NCI-H69 (cell line): ENCODE data around the gene SELENON.
A peak's percentile ranks its signal among the peaks of the same experiment; 100 is the strongest.

Experiments used
- DNase-seq: peaks from one replicate; lab custom pipeline; 2025; lab: John Stamatoyannopoulos, UW

The SELENON gene

DNA sequence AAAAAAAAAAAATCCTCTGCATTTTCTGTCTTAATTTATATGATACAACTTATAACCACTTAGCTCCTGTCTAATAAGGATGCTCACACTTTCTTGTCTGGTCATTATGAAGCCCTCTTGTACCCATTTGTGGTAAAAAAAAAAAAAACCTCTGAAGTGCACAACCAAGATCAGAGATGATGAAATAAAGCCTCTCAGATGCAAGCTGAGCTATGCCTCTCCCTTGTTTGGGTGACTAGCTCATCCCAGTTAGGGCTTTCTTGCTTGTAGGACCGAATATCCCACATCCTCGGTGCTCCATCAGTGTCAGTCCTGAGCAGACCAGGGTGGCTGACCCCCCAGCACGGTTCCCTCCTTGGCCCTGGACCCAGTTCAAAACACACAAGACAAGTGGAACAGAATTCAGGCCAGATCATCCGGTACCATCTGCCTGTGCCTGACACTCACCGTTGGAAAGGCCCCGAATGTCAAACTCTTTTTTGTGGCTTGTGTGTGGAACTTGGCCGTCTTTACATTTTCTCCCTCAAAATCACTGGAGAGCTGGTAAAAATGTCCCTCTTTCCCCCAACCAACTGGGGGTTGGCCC, 6.3 kb upstream of the SELENON start:
- DNase-seq, result no peak

DNA sequence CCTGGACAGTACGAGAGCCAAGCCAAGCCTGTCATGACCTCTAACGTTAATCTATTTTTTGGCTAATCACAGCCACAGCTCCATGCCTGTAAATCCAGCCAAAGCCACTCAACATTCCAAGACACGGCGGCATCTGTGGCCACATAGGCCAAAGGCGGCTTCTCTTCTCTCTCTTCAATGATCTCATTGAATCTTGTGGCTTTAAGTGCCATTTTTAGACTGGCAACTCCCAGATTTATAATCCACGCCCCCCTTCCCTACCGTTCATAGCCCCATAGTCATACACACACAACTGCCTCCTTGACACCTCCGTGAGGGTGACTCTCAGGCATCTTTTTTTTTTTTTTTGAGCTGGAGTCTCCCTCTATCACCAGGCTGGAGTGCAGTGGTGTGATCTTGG, 5.7 kb upstream of the SELENON start:
- DNase-seq, result no peak

DNA sequence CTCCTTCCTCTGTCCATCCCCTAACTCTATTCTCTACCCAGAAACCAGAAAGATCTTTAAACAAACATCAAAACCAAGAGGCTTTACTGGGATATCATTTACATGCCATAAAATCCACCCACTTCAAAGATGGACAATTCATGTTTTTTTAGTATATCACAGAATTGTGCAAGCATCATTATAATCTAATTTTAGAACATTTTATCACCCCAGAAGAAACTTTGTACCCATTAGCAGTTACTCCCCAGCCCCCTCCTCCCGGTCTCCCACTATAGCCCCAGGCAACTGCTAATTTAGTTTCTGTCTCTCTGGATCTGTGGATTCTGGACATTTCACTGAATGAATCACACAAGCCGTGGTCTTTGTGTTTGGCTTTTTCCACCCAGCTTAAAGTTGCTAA, 4.8 kb upstream of the SELENON start:
- DNase-seq, result peak; percentile 5

DNA sequence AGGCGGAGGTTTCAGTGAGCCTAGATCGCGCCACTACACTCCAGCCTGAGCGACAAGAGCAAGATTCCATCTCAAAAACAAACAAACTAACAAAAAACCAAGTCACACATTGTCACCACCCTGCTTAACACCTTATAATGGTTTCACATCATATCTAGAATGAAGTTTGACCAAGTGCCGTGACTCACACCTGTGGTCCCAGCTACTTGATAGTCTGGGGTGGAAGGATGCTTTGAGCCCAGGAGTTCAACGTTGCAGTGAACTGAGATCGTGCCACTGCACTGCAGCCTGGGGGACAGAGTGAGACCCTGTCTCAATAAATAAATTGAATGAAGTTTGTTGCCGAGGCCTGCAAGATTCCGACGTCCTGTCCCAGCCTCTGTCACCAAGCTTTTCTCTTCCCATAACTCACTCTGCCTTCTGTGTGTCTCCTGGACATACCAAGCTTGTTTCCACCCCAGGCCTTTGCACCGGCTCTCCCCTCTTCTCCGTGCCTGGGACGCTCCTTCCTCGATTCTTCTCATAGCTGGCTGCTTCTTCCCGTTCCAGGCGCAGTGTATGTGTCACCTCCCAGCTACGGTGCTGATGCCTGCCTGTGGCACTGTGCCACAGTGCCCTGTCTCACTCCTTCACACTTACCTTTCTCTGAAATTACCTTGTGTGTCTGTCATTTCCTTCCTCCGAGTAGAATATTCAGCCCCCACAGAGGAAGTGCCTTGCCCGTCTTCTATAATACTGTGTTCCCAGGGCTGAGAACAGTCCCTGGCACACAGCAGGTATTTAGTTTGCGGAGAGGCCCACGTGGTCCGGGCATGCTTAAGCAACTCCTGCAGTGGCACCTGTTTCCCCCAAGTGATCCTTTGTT, 3.8 kb upstream of the SELENON start:
- peak; percentile 89 for DNase-seq

DNA sequence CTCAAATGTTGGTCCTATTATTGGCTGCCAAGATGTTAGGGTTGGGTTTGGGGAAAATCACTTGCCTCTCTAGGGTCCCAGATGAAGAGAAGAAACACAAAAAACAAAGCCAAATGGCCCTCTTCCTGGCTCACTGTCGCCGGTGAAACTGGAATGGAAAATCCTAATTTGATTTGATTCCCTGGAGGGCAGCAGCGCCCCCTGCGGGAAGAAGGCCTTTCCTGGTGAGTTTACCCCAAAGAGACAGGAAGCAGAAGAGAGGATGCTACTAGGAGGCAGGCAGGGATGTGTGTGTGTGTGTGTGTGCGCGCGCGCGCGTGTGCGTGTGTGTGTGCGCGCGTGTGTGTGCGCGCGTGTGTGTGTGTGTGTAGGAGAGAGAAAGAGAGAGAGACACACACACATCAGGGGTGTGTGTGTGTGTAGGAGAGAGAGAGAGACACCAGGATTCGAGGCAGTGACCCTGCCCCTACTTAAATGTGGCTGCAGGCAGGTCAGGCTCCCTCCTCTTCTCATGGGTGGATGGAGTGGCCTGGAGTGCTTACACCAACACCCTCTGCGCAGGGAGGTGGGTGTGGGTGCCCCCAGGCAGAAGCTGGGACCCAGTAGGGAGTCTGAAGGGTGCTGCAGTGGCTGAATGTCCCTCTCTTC, 3.1 kb upstream of the SELENON start:
- peak; percentile 89 for DNase-seq

DNA sequence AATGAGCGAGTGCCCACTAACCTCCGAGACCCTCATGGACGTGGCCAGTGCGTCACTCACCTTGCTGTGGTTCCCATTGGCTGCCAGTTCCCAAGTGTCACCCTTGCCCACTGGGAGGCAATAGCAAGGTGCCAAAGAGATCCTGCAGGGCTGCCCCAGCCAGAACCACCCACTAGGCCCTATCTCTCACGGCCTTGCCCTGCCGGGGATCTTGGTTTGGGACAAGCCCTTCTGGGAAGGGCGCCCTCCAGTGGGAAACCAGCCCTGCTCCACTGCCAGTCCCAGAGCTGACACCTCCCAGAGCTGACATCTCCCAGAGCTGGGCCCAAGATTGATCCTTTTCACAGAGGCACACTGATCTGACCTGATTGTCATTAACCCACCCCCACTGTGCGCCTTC, 2.1 kb upstream of the SELENON start:
- DNase-seq, result peak; percentile 33

DNA sequence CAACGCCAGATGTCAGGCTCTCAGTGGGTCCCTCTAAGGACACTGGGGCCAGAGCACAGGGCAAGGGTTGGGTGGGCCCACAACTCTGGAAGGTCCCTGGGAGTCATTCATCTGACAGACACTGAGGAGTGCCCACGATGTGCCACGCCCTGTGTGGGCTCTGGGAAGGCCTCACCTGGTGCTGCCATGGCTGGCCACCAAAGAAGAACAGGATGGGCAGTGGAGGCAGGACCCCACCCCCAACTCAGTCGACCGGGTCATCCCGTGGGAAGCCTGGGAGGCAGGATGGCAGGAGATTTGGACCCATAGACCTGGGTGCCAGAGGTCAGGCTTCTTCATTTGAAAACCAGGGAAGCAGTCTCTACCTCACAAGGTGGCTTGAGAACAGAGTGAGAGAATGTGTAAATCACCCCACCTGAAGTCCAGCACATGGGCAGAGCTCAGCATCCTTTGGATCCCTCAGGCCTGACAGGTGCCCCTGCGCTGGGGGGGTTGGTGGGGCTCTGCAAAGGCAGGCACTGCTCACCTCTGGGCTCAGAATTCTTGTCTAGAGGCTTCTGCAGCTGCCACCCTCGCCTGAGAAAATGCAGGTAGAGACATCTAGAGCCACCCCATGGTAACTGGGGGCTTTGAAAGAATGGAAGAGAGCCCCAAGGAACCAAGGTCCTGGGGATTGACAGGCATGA, 1.2 kb upstream of the SELENON start:
- DNase-seq, result peak; percentile 10

DNA sequence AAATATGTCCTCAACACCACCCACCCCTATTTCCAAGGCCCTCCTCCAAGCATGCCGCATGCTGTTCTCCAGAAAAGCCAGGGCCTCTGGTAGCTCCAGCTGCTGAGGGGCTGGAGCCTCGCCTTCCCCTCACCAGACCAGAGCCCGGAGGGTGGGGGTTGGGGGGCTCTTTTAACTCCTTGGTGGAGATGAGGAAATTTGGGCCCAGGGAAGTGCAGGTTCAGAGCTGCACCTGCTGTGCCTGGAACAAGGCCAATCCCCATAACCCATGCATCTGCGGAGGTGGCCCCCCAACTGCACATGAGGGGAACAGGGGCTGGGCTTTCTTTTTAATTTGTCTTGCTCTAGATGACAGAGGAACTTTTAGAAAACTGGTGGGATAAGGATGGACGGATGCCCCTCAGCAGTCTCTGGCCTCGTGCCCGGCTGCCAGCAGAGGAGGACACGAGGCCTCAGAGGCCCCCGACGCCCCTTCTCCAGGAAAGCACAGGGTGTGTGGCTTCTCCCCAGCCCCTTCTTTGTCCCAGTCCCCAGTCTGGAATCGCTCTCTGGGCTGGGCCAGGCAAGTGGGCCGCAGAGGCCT, 550 bp upstream of the SELENON start:
- DNase-seq, result peak; percentile 30

DNA sequence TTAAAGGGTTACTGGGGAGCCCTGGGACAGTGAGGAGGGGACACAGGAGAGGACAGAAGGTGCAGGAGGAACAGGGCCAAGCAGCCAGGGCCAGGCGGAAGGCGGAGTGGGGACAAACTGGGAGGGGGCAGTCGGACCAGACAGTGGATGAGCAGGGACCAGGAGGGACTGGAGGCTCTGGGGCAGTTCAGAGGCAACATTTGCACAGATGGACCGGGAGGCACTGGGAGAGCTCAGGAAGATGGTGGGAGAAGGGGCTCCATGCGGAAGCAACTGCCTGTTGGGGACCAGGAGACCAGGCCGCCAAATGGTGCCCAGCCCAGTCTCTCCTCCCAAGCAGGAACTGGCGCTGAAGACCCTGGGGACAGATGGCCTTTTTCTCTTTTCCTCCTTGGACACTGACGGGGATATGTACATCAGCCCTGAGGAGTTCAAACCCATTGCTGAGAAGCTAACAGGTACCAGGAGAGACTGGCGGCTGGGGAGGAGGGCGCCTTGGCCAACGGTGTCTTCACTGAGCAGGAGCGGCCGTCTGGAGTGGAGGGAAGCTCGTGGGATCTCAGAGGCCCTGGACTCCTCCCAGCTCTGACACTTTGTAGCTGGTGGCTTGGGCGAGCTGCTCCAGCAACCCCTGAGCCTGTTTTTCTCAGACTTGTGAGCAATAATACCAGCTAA, 847 bp downstream of the SELENON start:
- no peak for DNase-seq

DNA sequence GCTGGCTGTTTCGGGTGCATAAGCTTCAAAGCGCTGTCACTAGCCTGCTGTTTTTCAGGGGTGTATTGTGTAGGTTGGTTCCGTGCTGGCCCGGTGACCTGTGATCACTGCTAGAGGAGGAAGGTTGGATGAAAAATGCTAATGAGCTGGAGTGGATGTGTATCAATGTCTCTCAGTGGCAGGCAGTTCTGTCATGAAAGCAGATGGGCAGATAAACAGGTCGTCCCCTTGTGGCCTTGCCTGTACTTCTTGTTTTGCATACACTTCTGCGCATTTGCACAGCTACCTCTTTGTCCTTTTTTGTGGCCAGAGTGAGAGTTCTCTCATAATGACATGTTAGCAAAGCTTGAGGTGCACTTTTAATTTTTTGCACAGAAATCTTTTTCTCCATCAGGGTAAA, 2.9 kb downstream of the SELENON start:
- DNase-seq, result no peak

DNA sequence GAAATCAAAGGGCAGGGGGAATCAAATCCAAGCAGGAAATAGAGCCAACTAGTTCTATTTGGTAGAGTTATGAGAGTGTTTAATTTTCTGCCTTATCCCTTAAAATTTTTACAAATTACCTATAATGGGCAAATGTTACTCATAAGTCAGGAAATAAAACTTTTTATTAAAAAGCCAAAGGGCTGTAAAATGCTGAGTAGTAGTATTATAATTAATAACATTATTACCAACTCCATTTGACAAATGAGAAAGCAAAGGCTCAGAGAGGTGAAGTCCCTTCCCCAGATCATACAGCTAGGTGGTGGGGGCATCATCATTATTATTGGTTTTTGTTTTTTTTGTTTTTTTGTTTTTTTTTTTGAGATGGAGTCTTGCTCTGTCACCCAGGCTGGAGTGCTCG, 3.4 kb downstream of the SELENON start:
- no peak for DNase-seq

DNA sequence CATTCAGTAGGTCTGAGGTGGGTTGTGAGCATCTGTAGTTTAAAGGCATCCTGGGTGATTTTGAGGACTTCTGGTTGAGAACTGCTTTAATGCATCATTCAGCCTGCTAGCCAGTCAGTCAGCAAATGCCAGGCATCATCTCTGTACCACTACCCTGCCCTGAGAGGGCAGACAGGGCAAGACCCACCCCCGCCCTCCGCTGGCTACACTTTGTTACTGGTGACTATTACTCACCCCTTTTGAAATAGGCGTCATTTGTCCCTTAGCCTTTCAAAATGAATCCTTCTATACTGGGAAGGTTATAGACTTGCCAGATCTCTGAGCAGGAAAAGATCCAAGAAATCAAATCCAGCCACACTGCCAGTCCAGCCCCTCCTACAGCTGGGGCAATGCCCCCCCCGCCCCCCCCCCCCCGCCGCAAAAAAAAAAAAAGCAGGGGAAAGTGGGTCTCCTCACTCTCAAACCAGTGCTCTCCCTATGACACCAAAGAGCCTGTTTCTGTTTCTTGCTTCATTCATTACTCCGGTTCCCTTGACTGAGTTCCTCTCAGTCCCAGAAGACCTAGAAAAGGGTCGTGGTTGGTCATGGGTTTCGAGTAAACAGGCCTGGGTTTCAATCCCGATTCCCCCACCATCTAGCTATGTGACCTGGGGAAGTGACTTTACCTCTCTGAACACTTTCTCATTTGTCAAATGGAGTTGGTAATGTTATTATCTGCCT, 4.4 kb downstream of the SELENON start:
- DNase-seq, result no peak

DNA sequence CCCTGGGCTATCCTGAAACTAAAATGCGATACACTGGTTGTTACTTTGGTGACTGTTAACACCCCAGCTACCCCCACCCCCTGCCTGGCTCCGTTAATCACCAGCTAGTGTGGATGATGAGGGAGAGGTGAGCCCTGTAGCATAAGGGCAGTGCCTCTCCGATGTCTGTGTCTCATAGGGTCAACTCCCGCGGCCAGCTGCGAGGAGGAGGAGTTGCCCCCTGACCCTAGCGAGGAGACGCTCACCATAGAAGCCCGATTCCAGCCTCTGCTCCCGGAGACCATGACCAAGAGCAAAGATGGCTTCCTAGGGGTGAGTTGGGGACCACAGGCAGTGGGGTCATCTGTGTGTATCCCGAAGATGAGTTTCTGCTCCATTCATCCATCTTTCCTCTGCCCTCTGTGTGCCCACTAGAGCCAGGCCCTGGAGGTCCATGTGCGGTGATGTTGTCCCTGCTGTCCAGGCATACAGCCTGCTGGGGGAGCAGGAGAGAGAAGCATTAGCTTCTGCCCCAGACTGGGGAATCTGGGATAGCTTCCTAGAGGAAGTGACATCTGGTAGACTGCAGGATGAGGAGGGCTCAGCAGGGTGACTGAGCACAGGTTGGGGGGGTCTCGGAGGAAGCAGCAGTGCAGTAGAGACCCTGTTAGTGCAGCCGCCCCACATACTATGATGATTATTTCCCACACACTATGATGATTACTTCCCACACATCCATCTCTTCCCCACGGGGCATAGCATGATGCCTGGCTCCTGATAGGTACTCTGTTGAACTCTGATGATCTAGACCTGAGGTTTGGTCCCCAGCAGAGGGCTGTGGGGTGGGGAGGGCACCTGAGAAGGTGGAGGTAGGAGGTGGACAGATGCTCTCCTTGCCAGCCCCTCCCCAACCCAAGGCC, 5.2 kb downstream of the SELENON start:
- DNase-seq, result no peak

DNA sequence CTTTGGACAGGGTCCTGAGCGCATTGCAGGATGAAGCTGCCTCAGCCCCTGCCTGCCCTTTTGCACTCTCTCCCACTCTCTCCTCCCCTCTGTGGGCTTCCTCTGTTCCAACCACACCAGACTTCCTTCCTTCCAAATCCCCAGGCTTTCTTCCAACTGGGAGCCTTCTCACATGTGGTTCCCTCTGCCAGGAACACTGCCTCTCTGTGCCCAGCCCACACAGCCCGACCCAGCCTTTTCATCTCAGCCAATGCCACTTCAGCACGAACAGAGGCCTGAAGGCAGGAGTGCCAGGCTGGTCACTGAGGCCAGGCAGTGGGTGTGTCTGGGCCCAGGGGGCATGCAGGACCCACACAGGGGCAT, 5.9 kb downstream of the SELENON start:
- no peak for DNase-seq

DNA sequence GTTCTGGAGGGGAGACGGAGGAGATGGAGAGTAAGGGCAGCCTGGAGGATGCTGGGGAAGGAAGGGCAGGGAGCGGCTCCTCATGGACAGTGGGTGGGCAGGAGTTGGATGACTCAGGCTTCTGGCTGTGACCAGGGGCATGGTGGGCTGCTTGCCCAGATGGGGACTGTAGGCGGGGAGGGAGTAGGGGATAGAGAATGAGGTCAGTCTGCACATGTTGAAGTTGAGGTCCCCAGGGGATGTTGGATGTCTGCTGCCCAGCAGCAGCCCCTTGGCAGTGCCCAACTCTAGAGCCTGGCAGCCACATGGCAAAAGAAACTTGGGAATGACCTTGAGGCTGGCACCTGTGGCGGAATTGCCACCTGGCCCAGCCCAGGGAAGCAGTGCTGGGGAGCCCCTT, 6.4 kb downstream of the SELENON start:
- no peak for DNase-seq

DNA sequence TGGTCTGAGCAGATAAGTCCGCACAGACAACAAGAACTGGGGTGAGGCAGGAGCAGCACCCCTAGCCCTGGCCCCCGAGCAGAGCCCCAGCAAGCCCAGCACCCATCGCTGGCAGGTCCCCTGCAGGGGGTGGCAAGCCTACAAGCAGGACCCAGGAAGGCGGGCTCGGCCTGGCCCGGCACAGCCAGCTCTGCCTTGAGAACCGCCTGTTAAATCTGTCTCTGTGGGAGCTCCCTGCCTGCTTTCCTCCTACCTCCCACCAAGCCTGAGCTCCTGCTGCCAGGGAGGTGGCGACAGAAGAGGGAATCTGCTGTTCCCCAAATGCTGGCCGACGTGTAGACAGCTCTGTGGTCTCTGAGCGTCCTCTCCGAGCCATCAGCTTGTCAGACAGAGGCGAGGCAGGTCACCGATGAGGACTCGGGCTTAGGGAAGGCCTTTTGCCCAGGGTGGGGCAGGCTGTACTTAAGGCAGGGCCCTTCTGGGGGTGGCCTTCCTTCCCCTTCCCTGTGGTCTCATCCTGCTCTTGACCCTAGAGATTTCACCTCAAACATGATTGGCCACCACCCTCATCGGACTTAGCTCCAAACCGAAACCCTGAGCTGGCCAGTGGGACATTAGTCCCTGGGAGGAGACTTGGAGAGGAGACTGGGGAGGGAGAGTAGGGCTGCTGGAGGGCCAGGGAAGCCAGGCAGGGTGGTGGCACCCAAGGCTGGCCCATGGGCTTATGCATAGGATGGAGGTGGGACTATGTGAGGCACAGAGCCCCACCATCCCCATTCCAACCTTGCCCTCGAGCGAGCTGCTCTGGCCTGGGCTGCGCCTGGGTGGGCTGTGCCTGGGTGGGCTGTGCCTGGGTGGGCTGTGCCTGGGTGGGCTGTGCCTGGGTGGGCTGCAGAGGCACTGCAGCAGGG, 7.7 kb downstream of the SELENON start:
- DNase-seq, result no peak

DNA sequence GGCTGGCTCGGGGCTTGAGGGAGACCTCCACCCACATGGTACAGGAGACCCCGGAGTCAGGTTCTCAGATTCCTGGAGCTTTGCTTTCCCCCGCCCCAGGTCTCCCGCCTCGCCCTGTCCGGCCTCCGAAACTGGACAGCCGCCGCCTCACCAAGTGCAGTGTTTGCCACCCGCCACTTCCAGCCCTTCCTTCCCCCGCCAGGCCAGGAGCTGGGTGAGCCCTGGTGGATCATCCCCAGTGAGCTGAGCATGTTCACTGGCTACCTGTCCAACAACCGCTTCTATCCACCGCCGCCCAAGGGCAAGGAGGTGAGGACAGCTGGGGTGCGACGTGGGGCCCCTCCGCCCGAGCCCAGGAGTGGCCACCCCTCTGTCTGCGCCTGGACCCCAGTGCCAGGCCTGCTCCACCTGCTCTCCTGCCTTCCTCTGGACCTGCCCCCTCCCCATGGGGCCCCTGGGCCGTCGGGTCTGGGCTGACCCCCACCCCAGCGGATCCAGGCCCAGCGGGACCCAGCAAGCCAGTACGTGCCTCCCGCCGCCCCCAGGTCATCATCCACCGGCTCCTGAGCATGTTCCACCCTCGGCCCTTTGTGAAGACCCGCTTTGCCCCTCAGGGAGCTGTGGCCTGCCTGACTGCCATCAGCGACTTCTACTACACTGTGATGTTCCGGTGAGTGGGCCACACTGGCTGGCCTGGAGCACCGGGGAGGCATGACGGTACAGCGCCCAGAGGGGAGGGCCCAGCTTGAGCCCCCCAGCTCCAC, 8.7 kb downstream of the SELENON start:
- DNase-seq, result no peak

DNA sequence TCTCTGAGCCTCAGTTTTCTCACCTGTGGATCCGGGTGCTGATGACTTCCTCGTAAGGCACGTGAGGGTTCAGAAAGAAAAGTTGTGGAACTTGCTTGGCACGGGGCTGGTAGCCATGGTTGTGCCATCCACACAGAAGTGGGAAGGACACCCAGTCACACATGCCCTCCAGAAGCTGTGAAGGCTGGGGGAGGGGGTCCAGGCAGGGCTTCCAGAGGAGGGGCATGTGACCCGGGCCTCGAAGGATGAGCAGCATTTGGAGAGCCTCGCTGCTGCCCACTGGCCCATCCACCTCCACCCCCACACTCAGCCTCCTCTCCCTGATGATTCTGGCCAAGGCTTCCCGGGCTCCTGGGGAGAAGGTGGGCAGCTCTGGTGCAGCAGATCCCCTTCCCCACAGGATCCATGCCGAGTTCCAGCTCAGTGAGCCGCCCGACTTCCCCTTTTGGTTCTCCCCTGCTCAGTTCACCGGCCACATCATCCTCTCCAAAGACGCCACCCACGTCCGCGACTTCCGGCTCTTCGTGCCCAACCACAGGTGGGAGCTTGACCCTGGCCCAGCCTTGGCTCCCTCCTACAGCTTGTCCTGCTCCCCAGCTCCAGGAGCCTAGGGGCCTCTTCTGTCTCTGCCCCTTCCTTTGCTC, 9.4 kb downstream of the SELENON start:
- DNase-seq, result no peak
